ENCODE measurements around the gene RUNX2.

RUNX2 gene

GRCh38 chr6:45417436-45417835 is 89.3 kb downstream of the RUNX2 start:
- no peak overlapping the region for H3K9ac ChIP-seq (ENCODE audit: low read length)
- no peaks in the 10 kb centered on the region for H3K79me2 ChIP-seq (ENCODE audit: insufficient read depth, low read length)
- H3K4me3 ChIP-seq (ENCODE audit: low read depth, low read length, poor library complexity, severe bottlenecking): no peak overlapping the region
- no peak overlapping the region for H3K27ac ChIP-seq (ENCODE audit: low read depth, low read length, poor library complexity, severe bottlenecking)
- no peaks in the 10 kb centered on the region for H3K36me3 ChIP-seq (ENCODE audit: insufficient read depth, low read length)
- no peaks in the 10 kb centered on the region for H3K9me3 ChIP-seq (ENCODE audit: low read length)
- H3K27me3 ChIP-seq (ENCODE audit: insufficient read depth, low read length): no peaks in the 10 kb centered on the region
- H3F3A ChIP-seq (ENCODE audit: insufficient read depth, low read length): no peaks in the 10 kb centered on the region
- no peak overlapping the region for H2AFZ ChIP-seq (ENCODE audit: low read length)
- TF ChIP-seq, protein P1, sequence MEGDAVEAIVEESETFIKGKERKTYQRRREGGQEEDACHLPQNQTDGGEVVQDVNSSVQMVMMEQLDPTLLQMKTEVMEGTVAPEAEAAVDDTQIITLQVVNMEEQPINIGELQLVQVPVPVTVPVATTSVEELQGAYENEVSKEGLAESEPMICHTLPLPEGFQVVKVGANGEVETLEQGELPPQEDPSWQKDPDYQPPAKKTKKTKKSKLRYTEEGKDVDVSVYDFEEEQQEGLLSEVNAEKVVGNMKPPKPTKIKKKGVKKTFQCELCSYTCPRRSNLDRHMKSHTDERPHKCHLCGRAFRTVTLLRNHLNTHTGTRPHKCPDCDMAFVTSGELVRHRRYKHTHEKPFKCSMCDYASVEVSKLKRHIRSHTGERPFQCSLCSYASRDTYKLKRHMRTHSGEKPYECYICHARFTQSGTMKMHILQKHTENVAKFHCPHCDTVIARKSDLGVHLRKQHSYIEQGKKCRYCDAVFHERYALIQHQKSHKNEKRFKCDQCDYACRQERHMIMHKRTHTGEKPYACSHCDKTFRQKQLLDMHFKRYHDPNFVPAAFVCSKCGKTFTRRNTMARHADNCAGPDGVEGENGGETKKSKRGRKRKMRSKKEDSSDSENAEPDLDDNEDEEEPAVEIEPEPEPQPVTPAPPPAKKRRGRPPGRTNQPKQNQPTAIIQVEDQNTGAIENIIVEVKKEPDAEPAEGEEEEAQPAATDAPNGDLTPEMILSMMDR (IDR thresholded peaks at IDR 0.05; ENCODE audit: low read length): no peak
- TF ChIP-seq EZH2 (IDR thresholded peaks at IDR 0.05; ENCODE audit: borderline replicate concordance, low read length): no peak
- H3K4me1 ChIP-seq (ENCODE audit: insufficient read depth, low read length, severe bottlenecking): no peaks in the 10 kb centered on the region
- no peaks in the 10 kb centered on the region for H4K20me1 ChIP-seq (ENCODE audit: insufficient read depth, low read length)
- no peak overlapping the region for H3K4me2 ChIP-seq (ENCODE audit: low read length)
- H3K9me2 ChIP-seq (ENCODE audit: low read depth, low read length): no peaks in the 10 kb centered on the region

- H3K4me3 ChIP-seq (ENCODE audit: low read depth, low read length, poor library complexity, severe bottlenecking): no peak overlapping the region
Observed at GRCh38 chr6:45419571-45420082, 91.5 kb downstream of the RUNX2 start.

DNA sequence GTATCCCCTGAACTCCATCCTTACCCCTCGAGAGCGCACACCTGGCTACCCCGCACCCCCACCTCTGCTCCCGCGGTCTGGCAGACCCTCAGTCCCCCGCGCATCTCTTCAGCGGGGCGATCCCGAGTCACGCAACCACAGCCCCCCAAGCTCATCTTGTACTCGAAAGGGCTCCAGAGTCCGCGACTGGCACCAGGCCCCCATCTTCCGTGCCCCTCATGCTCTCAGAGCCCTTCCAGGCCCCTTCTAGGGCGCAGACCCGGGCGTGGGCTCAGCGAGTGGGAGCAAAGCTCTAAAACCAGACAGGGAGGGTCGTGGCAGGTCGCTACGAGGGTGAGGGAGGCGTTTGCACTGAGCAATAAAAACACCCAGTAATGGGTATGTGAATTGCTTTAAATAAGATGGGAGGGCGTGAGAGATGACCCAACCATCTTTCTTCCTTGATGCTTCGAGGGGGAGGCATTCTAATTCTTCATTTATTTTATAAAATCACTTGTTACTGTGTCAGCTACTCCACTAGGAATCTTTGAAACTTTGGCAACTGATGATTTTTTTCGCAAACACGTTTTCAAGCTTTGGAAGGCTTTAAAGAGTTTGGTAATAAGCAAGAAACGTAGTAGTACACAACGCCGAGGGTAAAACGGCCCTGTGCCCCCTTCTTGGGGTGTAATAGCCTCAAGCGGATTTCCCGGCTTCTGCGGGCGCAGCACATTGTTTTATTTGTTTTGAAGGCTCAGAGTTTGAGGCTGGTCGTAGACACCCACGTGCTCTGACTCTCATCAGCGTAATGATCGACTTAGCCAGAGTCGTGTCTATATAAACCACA is 92.2 kb downstream of the RUNX2 start:
- Histone ChIP-seq H3K27ac (ENCODE audit: low read depth, low read length, poor library complexity, severe bottlenecking) (no peak overlapping the region), H3K79me2 (ENCODE audit: insufficient read depth, low read length) (no peaks in the 10 kb centered on the region), H3K4me3 (ENCODE audit: low read depth, low read length, poor library complexity, severe bottlenecking) (no peak overlapping the region), H3K36me3 (ENCODE audit: insufficient read depth, low read length) (no peaks in the 10 kb centered on the region), H3K4me1 (ENCODE audit: insufficient read depth, low read length, severe bottlenecking) (no peaks in the 10 kb centered on the region), H3K9me2 (ENCODE audit: low read depth, low read length) (no peaks in the 10 kb centered on the region), H2AFZ (ENCODE audit: low read length) (no peak overlapping the region), H3K9me3 (ENCODE audit: low read length) (no peaks in the 10 kb centered on the region), H3K9ac (ENCODE audit: low read length) (no peak overlapping the region), H4K20me1 (ENCODE audit: insufficient read depth, low read length) (no peaks in the 10 kb centered on the region), H3K27me3 (ENCODE audit: insufficient read depth, low read length) (peaks cover 5% of the 10 kb centered on the region), H3K4me2 (ENCODE audit: low read length) (no peak overlapping the region), H3F3A (ENCODE audit: insufficient read depth, low read length) (no peaks in the 10 kb centered on the region)
- TF ChIP-seq EZH2 (IDR thresholded peaks at IDR 0.05; ENCODE audit: borderline replicate concordance, low read length): no peak
- TF ChIP-seq, protein P1 (IDR thresholded peaks at IDR 0.05; ENCODE audit: low read length): no peak

More at GRCh38 chr6:45419571-45420082, 91.5 kb downstream of the RUNX2 start:
- Histone ChIP-seq H2AFZ (ENCODE audit: low read length) (no peak overlapping the region), H3K9me3 (ENCODE audit: low read length) (no peaks in the 10 kb centered on the region), H3K27me3 (ENCODE audit: insufficient read depth, low read length) (no peaks in the 10 kb centered on the region; the same call in 1 of the 2 replicates), H3K27ac (ENCODE audit: low read depth, low read length, poor library complexity, severe bottlenecking) (no peak overlapping the region), H3K36me3 (ENCODE audit: insufficient read depth, low read length) (no peaks in the 10 kb centered on the region), H3K4me1 (ENCODE audit: insufficient read depth, low read length, severe bottlenecking) (no peaks in the 10 kb centered on the region), H4K20me1 (ENCODE audit: insufficient read depth, low read length) (no peaks in the 10 kb centered on the region), H3K4me2 (ENCODE audit: low read length) (no peak overlapping the region), H3K79me2 (ENCODE audit: insufficient read depth, low read length) (no peaks in the 10 kb centered on the region), H3K9ac (ENCODE audit: low read length) (no peak overlapping the region), H3F3A (ENCODE audit: insufficient read depth, low read length) (no peaks in the 10 kb centered on the region), H3K9me2 (ENCODE audit: low read depth, low read length) (no peaks in the 10 kb centered on the region)
- TF ChIP-seq EZH2 (IDR thresholded peaks at IDR 0.05; ENCODE audit: borderline replicate concordance, low read length): no peak
- TF ChIP-seq, protein P1 (IDR thresholded peaks at IDR 0.05; ENCODE audit: low read length): no peak; the same call in 1 of the 2 replicates

Measured in OCI-LY1 (cell line).